ENCODE results near the gene AGAP1.

The AGAP1 gene

GRCh38 chr2:235979037-235979436 lies 485.2 kb downstream of the AGAP1 start:
- no peak for DNase-seq

GRCh38 chr2:235979753-235980435 lies 486.1 kb downstream of the AGAP1 start:
- no peak for DNase-seq

GRCh38 chr2:235981631-235982030 lies 487.8 kb downstream of the AGAP1 start:
- no peak for DNase-seq

GRCh38 chr2:235983016-235983415 lies 489.2 kb downstream of the AGAP1 start:
- DNase-seq, result no peak

GRCh38 chr2:235984552-235984951 lies 490.7 kb downstream of the AGAP1 start:
- no peak for DNase-seq

GRCh38 chr2:235986361-235986760 lies 492.5 kb downstream of the AGAP1 start:
- DNase-seq, result no peak

GRCh38 chr2:235988271-235989015 lies 494.6 kb downstream of the AGAP1 start:
- DNase-seq, result no peak

- no peak for DNase-seq
These were observed 495.7 kb downstream of the AGAP1 start for GRCh38 chr2:235989591-235989990.

- no peak for DNase-seq
These were observed 496.5 kb downstream of the AGAP1 start for GRCh38 chr2:235990344-235990743.

- no peak for DNase-seq
These were observed 498.2 kb downstream of the AGAP1 start for GRCh38 chr2:235992024-235992423.

GRCh38 chr2:235996419-235996818 lies 502.6 kb downstream of the AGAP1 start:
- DNase-seq, result no peak

GRCh38 chr2:235999011-235999410 lies 505.2 kb downstream of the AGAP1 start:
- no peak for DNase-seq

GRCh38 chr2:236001166-236001828 lies 507.5 kb downstream of the AGAP1 start:
- no peak for DNase-seq

GRCh38 chr2:236001854-236002253 lies 508.0 kb downstream of the AGAP1 start:
- DNase-seq, result no peak

- no peak for DNase-seq
These were observed 514.2 kb downstream of the AGAP1 start for GRCh38 chr2:236008006-236008405.

- DNase-seq, result no peak
These were observed 515.0 kb downstream of the AGAP1 start for GRCh38 chr2:236008857-236009256.

GRCh38 chr2:236010920-236011685 lies 517.3 kb downstream of the AGAP1 start:
- DNase-seq, result no peak

GRCh38 chr2:236012155-236012554 lies 518.3 kb downstream of the AGAP1 start:
- DNase-seq, result no peak

- DNase-seq, result peak in 1 of 4 experiments; percentile 5
These were observed 520.7 kb downstream of the AGAP1 start for GRCh38 chr2:236014408-236015131.

GRCh38 chr2:236015171-236015570 lies 521.3 kb downstream of the AGAP1 start:
- DNase-seq, result no peak

- no peak for DNase-seq
These were observed 522.7 kb downstream of the AGAP1 start for GRCh38 chr2:236016496-236016895.

GRCh38 chr2:236017446-236017845 lies 523.6 kb downstream of the AGAP1 start:
- no peak for DNase-seq
